Ishikawa (cell line): ENCODE results near the gene RCOR2.

ENCODE experiments used
- CEBPB ChIP-seq: IDR thresholded peaks from 2 replicates; pipeline ENCODE4 v1.6.1; 2012
- CREB1 ChIP-seq: IDR thresholded peaks from 2 replicates; pipeline ENCODE4 v1.6.1; 2012; ENCODE audit warnings: low read depth
- EGR1 ChIP-seq: IDR thresholded peaks from 2 replicates; pipeline ENCODE4 v1.6.1; 2012
- EP300 ChIP-seq: IDR thresholded peaks from 2 replicates; pipeline ENCODE4 v1.6.1; 2012; ENCODE audit warnings: borderline replicate concordance
- FOXM1 ChIP-seq: IDR thresholded peaks from 2 replicates; pipeline ENCODE4 v1.6.1; 2012; ENCODE audit warnings: low read depth, borderline replicate concordance
- NFIC ChIP-seq: IDR thresholded peaks from 2 replicates; pipeline ENCODE4 v1.6.1; 2012
- RAD21 ChIP-seq: IDR thresholded peaks from 2 replicates; pipeline ENCODE4 v1.6.1; 2012; ENCODE audit warnings: low read depth
- TAF1 ChIP-seq: IDR thresholded peaks from 2 replicates; pipeline ENCODE4 v1.6.1; 2012; ENCODE audit warnings: low read depth, mild to moderate bottlenecking
- TCF12 ChIP-seq: IDR thresholded peaks from 2 replicates; pipeline ENCODE4 v1.6.1; 2012; ENCODE audit warnings: low read depth
- TEAD4 ChIP-seq: IDR thresholded peaks from 2 replicates; pipeline ENCODE4 v1.6.1; 2012
- YY1 ChIP-seq: IDR thresholded peaks from 2 replicates; pipeline ENCODE4 v1.6.1; 2012; ENCODE audit warnings: low read depth
- ZBTB7A ChIP-seq: IDR thresholded peaks from 2 replicates; pipeline ENCODE4 v1.6.1; 2012; ENCODE audit warnings: low read depth
- TF ChIP-seq, protein P1 (sequence below): IDR thresholded peaks from 2 replicates; pipeline ENCODE4 v1.6.1; 2012
- TF ChIP-seq, protein P2 (sequence below): IDR thresholded peaks from 2 replicates; pipeline ENCODE4 v1.6.1; 2012; ENCODE audit warnings: low read depth, mild to moderate bottlenecking
- TF ChIP-seq, protein P3 (sequence below): IDR thresholded peaks from 2 replicates; pipeline ENCODE4 v1.6.1; 2012

RCOR2 gene

DNA sequence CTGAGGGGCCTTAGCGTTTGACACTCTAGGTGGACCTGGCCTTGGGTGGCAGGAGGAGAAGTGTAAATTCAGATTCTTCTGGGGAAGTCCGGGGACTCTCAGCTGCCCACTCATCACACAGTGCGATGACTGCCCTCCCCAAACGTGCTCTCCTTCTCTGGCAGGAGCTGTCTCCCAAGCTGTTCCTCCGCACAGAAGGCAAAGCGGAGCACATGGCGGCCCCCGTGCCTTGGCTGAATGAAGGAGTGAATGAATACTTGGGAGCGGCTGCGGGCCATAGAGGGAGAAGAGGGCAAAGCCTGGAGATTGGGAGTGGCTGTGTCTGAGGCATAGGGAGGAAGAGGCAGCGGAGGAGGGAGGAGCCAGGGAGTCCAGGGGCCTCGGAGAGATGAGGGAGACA lies 14.9 kb upstream of the RCOR2 start:
- TF ChIP-seq, protein P1, sequence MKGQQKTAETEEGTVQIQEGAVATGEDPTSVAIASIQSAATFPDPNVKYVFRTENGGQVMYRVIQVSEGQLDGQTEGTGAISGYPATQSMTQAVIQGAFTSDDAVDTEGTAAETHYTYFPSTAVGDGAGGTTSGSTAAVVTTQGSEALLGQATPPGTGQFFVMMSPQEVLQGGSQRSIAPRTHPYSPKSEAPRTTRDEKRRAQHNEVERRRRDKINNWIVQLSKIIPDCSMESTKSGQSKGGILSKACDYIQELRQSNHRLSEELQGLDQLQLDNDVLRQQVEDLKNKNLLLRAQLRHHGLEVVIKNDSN: no peak
- TF ChIP-seq ZBTB7A (no peak), NFIC (no peak), YY1 (no peak), TAF1 (no peak), FOXM1 (no peak), RAD21 (no peak), TEAD4 (no peak), CREB1 (no peak), EGR1 (no peak), EP300 (no peak), CEBPB (no peak), TCF12 (no peak)
- TF ChIP-seq, protein P2, sequence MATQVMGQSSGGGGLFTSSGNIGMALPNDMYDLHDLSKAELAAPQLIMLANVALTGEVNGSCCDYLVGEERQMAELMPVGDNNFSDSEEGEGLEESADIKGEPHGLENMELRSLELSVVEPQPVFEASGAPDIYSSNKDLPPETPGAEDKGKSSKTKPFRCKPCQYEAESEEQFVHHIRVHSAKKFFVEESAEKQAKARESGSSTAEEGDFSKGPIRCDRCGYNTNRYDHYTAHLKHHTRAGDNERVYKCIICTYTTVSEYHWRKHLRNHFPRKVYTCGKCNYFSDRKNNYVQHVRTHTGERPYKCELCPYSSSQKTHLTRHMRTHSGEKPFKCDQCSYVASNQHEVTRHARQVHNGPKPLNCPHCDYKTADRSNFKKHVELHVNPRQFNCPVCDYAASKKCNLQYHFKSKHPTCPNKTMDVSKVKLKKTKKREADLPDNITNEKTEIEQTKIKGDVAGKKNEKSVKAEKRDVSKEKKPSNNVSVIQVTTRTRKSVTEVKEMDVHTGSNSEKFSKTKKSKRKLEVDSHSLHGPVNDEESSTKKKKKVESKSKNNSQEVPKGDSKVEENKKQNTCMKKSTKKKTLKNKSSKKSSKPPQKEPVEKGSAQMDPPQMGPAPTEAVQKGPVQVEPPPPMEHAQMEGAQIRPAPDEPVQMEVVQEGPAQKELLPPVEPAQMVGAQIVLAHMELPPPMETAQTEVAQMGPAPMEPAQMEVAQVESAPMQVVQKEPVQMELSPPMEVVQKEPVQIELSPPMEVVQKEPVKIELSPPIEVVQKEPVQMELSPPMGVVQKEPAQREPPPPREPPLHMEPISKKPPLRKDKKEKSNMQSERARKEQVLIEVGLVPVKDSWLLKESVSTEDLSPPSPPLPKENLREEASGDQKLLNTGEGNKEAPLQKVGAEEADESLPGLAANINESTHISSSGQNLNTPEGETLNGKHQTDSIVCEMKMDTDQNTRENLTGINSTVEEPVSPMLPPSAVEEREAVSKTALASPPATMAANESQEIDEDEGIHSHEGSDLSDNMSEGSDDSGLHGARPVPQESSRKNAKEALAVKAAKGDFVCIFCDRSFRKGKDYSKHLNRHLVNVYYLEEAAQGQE: no peak
- TF ChIP-seq, protein P3, sequence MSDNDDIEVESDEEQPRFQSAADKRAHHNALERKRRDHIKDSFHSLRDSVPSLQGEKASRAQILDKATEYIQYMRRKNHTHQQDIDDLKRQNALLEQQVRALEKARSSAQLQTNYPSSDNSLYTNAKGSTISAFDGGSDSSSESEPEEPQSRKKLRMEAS: no peak

DNA sequence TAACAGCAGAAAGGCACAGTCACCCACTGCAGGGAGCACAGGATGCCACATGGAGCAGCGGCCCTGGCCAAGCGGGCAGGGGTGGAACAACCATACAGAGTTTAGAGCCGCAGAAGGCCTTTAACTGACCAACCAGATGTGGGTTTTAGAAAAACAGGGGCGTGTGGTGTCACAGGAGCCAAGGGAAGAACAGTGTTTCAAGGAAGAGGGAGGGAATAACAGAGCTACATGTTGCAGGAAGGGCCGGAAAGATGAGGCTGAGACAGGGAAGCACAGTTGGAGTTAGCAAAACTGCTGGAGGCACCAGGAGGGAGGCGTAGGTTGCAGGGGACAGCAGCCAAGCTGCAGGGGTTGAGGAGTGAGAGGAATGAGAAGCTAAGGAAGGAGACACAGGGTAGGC lies 14.1 kb upstream of the RCOR2 start:
- TF ChIP-seq FOXM1 (no peak), TCF12 (no peak), TEAD4 (no peak), CEBPB (no peak)

DNA sequence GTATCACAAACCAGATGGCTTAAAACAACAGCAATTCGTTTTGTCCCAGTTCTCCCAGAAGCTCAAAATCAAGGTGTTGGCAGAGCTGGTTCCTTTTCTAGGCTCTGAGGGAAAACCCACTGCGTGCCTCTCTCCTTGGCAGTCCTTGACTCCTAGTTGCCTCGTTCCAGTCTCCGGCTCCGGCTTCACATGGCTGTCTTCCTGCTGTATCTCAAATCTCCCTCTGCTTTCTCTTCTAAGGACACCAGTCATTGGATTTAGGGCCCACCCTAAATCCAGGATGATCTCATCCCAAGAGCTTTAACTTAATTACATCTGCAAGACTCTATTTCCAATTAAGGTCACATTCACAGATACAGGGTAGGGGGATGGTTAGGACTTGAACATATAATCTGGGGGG lies 12.7 kb upstream of the RCOR2 start:
- no peak for TF ChIP-seq TCF12
- TF ChIP-seq EGR1: no peak
- TF ChIP-seq TAF1: no peak
- no peak for TF ChIP-seq FOXM1
- TF ChIP-seq, protein P3: no peak
- no peak for TF ChIP-seq TEAD4
- no peak for TF ChIP-seq EP300
- no peak for TF ChIP-seq RAD21
- no peak for TF ChIP-seq ZBTB7A
- TF ChIP-seq, protein P2: no peak
- no peak for TF ChIP-seq YY1
- TF ChIP-seq, protein P1: no peak
- no peak for TF ChIP-seq CREB1
- no peak for TF ChIP-seq NFIC
- no peak for TF ChIP-seq CEBPB

DNA sequence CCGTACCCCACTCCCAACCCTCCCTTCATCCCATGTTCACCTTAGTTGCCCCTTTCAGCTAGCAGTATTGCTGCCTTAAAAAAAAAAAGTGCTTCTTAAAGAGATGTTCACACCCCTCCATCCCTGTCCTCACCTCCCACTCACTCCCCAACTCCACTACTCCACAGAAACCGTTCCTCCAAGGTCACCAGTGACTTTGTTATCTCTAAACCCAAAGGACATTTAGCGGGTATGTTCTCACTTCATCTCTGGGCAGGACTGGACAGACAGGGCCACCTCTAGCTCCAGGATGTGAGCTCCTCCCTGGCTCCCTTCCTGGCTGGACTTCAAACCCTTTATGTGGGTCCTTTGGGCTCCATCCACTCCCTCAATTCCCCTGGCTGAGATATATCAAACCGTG lies 6.4 kb upstream of the RCOR2 start:
- no peak for TF ChIP-seq YY1
- TF ChIP-seq NFIC: no peak
- TF ChIP-seq TCF12: no peak
- TF ChIP-seq, protein P1: no peak

DNA sequence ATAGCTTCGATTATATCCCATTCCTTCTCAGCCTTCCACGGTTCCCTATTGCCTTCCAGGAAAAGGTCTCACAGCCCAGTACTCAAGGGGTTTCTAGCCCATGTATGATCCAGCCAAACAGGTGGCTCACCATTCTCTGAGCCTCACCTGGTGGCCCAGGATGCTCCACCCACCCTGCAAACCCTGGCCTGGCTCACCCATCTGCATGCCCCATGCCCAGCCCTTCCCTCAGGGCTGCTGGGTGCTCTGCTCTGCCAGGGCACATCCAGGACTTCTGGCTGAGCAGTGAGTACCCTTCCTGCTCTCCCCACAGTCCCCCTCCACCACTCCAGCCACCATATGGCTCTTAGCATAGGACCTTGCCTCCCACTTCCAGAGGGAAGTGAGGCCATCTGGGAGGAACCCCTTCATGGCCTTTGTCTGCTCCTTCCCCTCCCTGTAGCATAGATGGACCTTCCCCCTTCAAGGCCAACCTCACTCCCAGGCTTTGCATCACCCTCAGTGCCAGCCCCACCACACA lies 5.8 kb upstream of the RCOR2 start:
- TF ChIP-seq ZBTB7A: no peak
- TF ChIP-seq, protein P1: no peak
- TF ChIP-seq FOXM1: no peak
- no peak for TF ChIP-seq RAD21
- TF ChIP-seq, protein P3: no peak
- TF ChIP-seq TCF12: no peak
- no peak for TF ChIP-seq TAF1
